Measurements from ENCODE around the gene ETS1. TPM values are rescaled to one million over a fixed set of nuclear protein-coding genes. Genes with fewer than 3 reads are reported as not detected.

ETS1 gene
- polyA plus RNA-seq, 2 of the 4 experiments (the other 2 are of a cell fraction), result 14.5 to 18.8 TPM

GRCh38 chr11:128585498-128586238 is 1.7 kb downstream of the ETS1 start:
- TF ChIP-seq TFCP2L1 (CRISPR knock-in tag; IDR thresholded peaks at IDR 0.05) (no peak), NPAS2 (CRISPR knock-in tag; IDR thresholded peaks at IDR 0.05; ENCODE audit: borderline replicate concordance) (no peak), KDM1A (IDR thresholded peaks at IDR 0.05; ENCODE audit: low read depth) (no peak), EHMT2 (IDR thresholded peaks at IDR 0.05; ENCODE audit: low read depth) (no peak), ESRRA (IDR thresholded peaks at IDR 0.05; ENCODE audit: borderline replicate concordance, low read length) (no peak), ATOH8 (CRISPR knock-in tag; IDR thresholded peaks at IDR 0.05; ENCODE audit: low read depth) (no peak), RAD21 (conservative IDR thresholded peaks at IDR 0.05 in 1 of 2, IDR thresholded peaks at IDR 0.05 in 1 of 2) (no peak), TP53 (CRISPR knock-in tag; IDR thresholded peaks at IDR 0.05) (no peak), BHLHE40 (IDR thresholded peaks at IDR 0.05; ENCODE audit: low read depth, low read length) (no peak), MAFK (IDR thresholded peaks at IDR 0.05; ENCODE audit: partially characterized antibody) (no peak), CEBPB (IDR thresholded peaks at IDR 0.05) (no peak), HEYL (CRISPR knock-in tag; IDR thresholded peaks at IDR 0.05) (no peak), SREBF2 (IDR thresholded peaks at IDR 0.05) (no peak), RCOR1 (IDR thresholded peaks at IDR 0.05; ENCODE audit: low read depth, low read length) (no peak), MYC (IDR thresholded peaks at IDR 0.05; ENCODE audit: borderline replicate concordance, low read length) (no peak)
- TF ChIP-seq, protein P1, sequence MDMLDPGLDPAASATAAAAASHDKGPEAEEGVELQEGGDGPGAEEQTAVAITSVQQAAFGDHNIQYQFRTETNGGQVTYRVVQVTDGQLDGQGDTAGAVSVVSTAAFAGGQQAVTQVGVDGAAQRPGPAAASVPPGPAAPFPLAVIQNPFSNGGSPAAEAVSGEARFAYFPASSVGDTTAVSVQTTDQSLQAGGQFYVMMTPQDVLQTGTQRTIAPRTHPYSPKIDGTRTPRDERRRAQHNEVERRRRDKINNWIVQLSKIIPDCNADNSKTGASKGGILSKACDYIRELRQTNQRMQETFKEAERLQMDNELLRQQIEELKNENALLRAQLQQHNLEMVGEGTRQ (IDR thresholded peaks at IDR 0.05), result no peak
- ChIA-PET POLR2A (no interaction called here), CTCF (interaction anchor here (1.9 kb wide), 1 partner anchor 16 kb away, joined by 4 read pairs; no protein-coding TSS in a partner anchor)
- FAIRE-seq, result no peak
- no peaks in the 10 kb centered on the region for H3K9me3 ChIP-seq
- H3K4me3 ChIP-seq, result no peak overlapping the region
- no peak for DNase-seq (ENCODE audit: low read depth in 1 of 2, low spot score in 1 of 2)
- no peak overlapping the region for H3K27ac ChIP-seq
- peaks cover 10% of the 10 kb centered on the region; the same call in 2 of the 3 replicates for H3K4me1 ChIP-seq
- H3K4me2 ChIP-seq, result no peak overlapping the region
- ATAC-seq, result no peak
- WGBS (ENCODE audit: missing lambda C conversion rate), result 76% methylated on average over 11 of the region's 14 CpGs

GRCh38 chr11:128584253-128584652 is 3.1 kb downstream of the ETS1 start:
- 62% methylated on average over 3 of the region's 3 CpGs for WGBS (ENCODE audit: missing lambda C conversion rate)
- ChIA-PET POLR2A (no interaction called here), CTCF (no interaction called here)
- no peak overlapping the region for H3K4me3 ChIP-seq
- TF ChIP-seq POLR2AphosphoS2 (conservative IDR thresholded peaks at IDR 0.05; ENCODE audit: low read length) (no peak), HDAC2 (IDR thresholded peaks at IDR 0.05) (no peak), EHMT2 (IDR thresholded peaks at IDR 0.05; ENCODE audit: low read depth) (no peak), NPAS2 (CRISPR knock-in tag; IDR thresholded peaks at IDR 0.05; ENCODE audit: borderline replicate concordance) (no peak), PBX3 (IDR thresholded peaks at IDR 0.05) (no peak), RNF2 (IDR thresholded peaks at IDR 0.05; ENCODE audit: borderline replicate concordance, low read depth) (no peak), TFCP2L1 (CRISPR knock-in tag; IDR thresholded peaks at IDR 0.05) (no peak), CHD2 (IDR thresholded peaks at IDR 0.05; ENCODE audit: low read length, partially characterized antibody) (no peak), E2F6 (IDR thresholded peaks at IDR 0.05; ENCODE audit: borderline replicate concordance, low read depth) (no peak), FOXS1 (CRISPR knock-in tag; IDR thresholded peaks at IDR 0.05) (no peak)
- DNase-seq (ENCODE audit: low read depth in 1 of 2, low spot score in 1 of 2), result no peak
- H3K9me3 ChIP-seq, result no peaks in the 10 kb centered on the region
- ATAC-seq, result no peak
- peaks cover 10% of the 10 kb centered on the region; the same call in 2 of the 3 replicates for H3K4me1 ChIP-seq
- no peak for FAIRE-seq
- H3K4me2 ChIP-seq, result no peak overlapping the region
- H3K27ac ChIP-seq, result no peak overlapping the region

All from A549 (cell line).